Body of pancreas (tissue), 4 donors: Measurements from ENCODE around the gene FBXL4. TPM values are rescaled to one million over a fixed set of nuclear protein-coding genes. Genes with fewer than 3 reads are reported as not detected.

Source experiments
- ATAC-seq: fragments of 150-250 bp; one replicate; pipeline ENCODE4 v1.9.1; 2016
- DNase-seq, 4 donors: peaks; one replicate each; pipeline ENCODE4 v3.0.0-alpha.2; 2019
- H3K27ac ChIP-seq, 4 donors: fragments of 200-600 bp; sonication (generic); 1 replicate in 3 of 4; 2 replicates in 1 of 4; pipeline versions ENCODE4 v1.5.1 to v1.6.1; 2016 to 2019; ENCODE audit warnings: mild to moderate bottlenecking in 1 of 4, mixed read lengths in 1 of 4, moderate library complexity in 1 of 4
- H3K27me3 ChIP-seq, 2 donors: fragments of 200-600 bp; sonication (generic); one replicate each; pipeline ENCODE4 v1.6.0; 2016; ENCODE audit warnings: mild to moderate bottlenecking in 1 of 2
- H3K36me3 ChIP-seq, 2 donors: fragments of 200-600 bp; sonication (generic); replicated peaks in 1 of 2; 2 replicates each; pipeline ENCODE4 v1.5.1; 2016; ENCODE audit warnings: low read depth in 2 of 2; ENCODE audit not compliant: insufficient read depth in 1 of 2
- H3K4me1 ChIP-seq: fragments of 200-600 bp; sonication (generic); one replicate; pipeline ENCODE4 v1.6.0; 2016
- H3K4me3 ChIP-seq, 2 donors: fragments of 200-600 bp; sonication (generic); 1 replicate in 1 of 2; 2 replicates in 1 of 2; pipeline ENCODE4 v1.5.1; 2016 to 2019
- H3K9me3 ChIP-seq, 3 donors: fragments of 200-600 bp; sonication (generic); 1 replicate in 2 of 3; 2 replicates in 1 of 3; pipeline ENCODE4 v1.5.1; 2016
- CTCF ChIP-seq, 7 experiments: fragments of 450-650 bp in 4 of 7; fragments of 200-600 bp in 3 of 7; sonication (generic) in 3 of 7; IDR thresholded peaks; one replicate each; pipeline ENCODE4 v1.5.1; 2016 to 2019; ENCODE audit warnings: antibody characterized with exemption in 7 of 7
- POLR2A ChIP-seq, 3 donors: fragments of 450-650 bp; IDR thresholded peaks; one replicate each; pipeline ENCODE4 v1.6.1; 2016; ENCODE audit warnings: antibody characterized with exemption in 3 of 3, mild to moderate bottlenecking in 2 of 3
- WGBS, 2 donors: methylation state at CpG; one replicate each; pipeline ENCODE4 v1.1.5; 2017; 5-methylcytosine and 5-hydroxymethylcytosine counted together
- intact Hi-C: fragments of 100-400 bp; cut with DNase I; formaldehyde crosslinking; loops from one replicate; pipeline ENCODE4 v1.15.1; 2023
- total RNA-seq, 2 donors: library from RNA; depleted of rRNA; stranded (reverse); fragments of >200 nt; gene quantifications; one replicate each; pipeline ENCODE4 v1.1.0, GENCODE V29; 2016

Gene FBXL4
- total RNA-seq, 2 donors from 2014 or later: 9.9 to 22.8 TPM

DNA sequence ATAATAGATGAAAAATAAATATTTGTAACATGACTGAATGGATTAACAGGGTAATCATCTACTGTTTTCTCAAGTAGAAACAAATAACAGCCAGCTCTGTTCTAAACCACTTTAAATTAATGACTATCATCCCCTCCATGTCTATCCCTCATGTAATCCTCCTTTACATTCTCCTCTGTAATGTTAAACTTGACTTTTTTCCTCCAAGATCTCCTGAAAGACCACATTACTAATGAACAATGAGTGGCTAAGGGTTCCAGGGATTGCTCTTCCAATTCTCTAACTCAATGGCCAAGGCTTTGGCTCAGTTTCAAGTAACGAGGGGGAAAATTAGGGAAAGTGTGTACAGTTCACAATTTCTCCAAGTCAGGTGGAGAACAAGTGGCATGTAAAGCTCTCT lies 37.6 kb upstream of the FBXL4 start:
- no peaks in the 10 kb centered on the region for H3K36me3 ChIP-seq
- TF ChIP-seq POLR2A (IDR thresholded peaks at IDR 0.05): no peak
- no peak for TF ChIP-seq CTCF (IDR thresholded peaks at IDR 0.05)
- no peak overlapping the region for H3K27ac ChIP-seq
- whole genome bisulfite sequencing, 2 donors: 37 to 59% methylated on average over 1 of the region's 1 CpG
- DNase-seq (no peak), ATAC-seq (no peak)
- H3K27me3 ChIP-seq: no peaks in the 10 kb centered on the region
- no peaks in the 10 kb centered on the region for H3K4me1 ChIP-seq
- H3K9me3 ChIP-seq: no peaks in the 10 kb centered on the region
- intact Hi-C loops: no loop called here
- H3K4me3 ChIP-seq: no peak overlapping the region

DNA sequence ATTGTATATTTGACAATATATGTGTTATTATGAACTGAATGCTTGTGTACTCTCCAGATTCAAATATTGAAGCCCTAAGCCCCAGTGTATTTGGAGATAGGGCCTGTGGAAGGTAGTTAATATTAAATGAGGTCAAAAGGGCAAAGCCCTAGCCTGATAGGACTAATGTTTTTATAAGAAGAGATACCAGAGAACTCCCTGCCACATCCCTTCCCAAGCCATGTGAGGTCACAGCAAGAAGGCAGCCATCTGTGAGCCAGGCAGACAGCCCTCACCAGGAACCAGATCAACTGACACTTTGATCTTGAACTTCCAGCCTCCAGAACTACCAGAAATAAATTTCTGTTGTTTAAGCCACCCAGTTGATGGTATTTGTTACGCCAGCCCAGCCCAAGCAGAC lies 36.4 kb upstream of the FBXL4 start:
- no peaks in the 10 kb centered on the region for H3K9me3 ChIP-seq
- TF ChIP-seq CTCF (IDR thresholded peaks at IDR 0.05): no peak
- TF ChIP-seq POLR2A (IDR thresholded peaks at IDR 0.05): no peak
- DNase-seq (no peak), ATAC-seq (no peak)
- no peak overlapping the region for H3K4me3 ChIP-seq
- intact Hi-C loops: no loop called here
- H3K27me3 ChIP-seq: no peaks in the 10 kb centered on the region
- H3K4me1 ChIP-seq: no peaks in the 10 kb centered on the region
- WGBS, 2 donors: 76 to 86% methylated on average over 1 of the region's 1 CpG
- no peak overlapping the region for H3K27ac ChIP-seq
- H3K36me3 ChIP-seq: no peaks in the 10 kb centered on the region

- intact Hi-C loops: no loop called here
- DNase-seq (no peak), ATAC-seq (no peak)
- H3K4me1 ChIP-seq: no peaks in the 10 kb centered on the region
- no peak overlapping the region for H3K27ac ChIP-seq
- TF ChIP-seq CTCF (IDR thresholded peaks at IDR 0.05): no peak
- TF ChIP-seq POLR2A (IDR thresholded peaks at IDR 0.05): no peak
- WGBS, 2 donors: 68 to 69% methylated on average over 1 of the region's 1 CpG
- no peak overlapping the region for H3K4me3 ChIP-seq
- H3K9me3 ChIP-seq: no peaks in the 10 kb centered on the region
- no peaks in the 10 kb centered on the region for H3K27me3 ChIP-seq
- H3K36me3 ChIP-seq: no peaks in the 10 kb centered on the region
Measured at GRCh38 chr6:98981473-98981872, 33.7 kb upstream of the FBXL4 start.

GRCh38 chr6:98980819-98981218 lies 33.1 kb upstream of the FBXL4 start:
- WGBS, 2 donors: 75 to 87% methylated on average over 2 of the region's 2 CpGs
- DNase-seq: no peak
- no peak for TF ChIP-seq POLR2A (IDR thresholded peaks at IDR 0.05)
- TF ChIP-seq CTCF (IDR thresholded peaks at IDR 0.05): no peak

DNA sequence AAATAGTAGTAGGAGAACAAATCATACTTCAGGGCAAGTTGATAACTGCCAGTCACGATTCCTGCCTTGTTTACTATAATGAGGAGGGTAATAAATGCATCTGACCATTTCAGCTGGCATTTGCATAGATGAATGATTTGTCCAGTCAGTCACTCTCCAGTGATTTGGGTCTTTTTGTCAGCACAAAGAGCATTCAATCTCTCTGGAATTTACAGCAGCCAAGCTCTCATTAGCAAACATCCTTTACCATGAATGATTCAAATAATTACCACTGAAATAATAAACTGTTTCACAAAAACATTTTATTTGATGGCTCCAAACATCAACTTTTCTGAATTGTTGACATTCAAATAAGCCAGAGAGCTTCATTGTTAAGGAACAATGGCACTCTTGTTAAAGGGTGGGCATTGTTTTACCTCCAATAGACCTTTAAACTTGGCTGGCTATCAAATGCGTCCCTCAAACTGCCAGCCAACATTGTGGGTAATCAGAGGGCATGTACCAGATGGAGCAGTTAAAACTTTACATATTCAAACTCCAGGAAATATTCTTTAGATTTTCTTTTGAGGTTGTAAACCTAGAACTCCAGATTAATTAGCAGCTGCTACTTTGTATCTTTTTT lies 30.0 kb upstream of the FBXL4 start:
- no peaks in the 10 kb centered on the region for H3K27me3 ChIP-seq
- no peaks in the 10 kb centered on the region for H3K36me3 ChIP-seq
- TF ChIP-seq POLR2A (IDR thresholded peaks at IDR 0.05) (no peak), CTCF (IDR thresholded peaks at IDR 0.05) (no peak)
- no peak overlapping the region for H3K27ac ChIP-seq
- no peak for DNase-seq
- ATAC-seq: no peak
- WGBS, 2 donors: 9 to 20% methylated on average over 2 of the region's 2 CpGs
- no peaks in the 10 kb centered on the region for H3K9me3 ChIP-seq
- intact Hi-C loops: no loop called here
- no peak overlapping the region for H3K4me3 ChIP-seq
- H3K4me1 ChIP-seq: no peaks in the 10 kb centered on the region

More at GRCh38 chr6:98980819-98981218, 33.1 kb upstream of the FBXL4 start:
- ATAC-seq: no peak
- Histone ChIP-seq H3K36me3 (no peaks in the 10 kb centered on the region), H3K9me3 (no peaks in the 10 kb centered on the region), H3K4me3 (no peak overlapping the region), H3K4me1 (no peaks in the 10 kb centered on the region), H3K27ac (no peak overlapping the region), H3K27me3 (no peaks in the 10 kb centered on the region)
- intact Hi-C loops: no loop called here
